GM19099 (cell line): Measurements from ENCODE around the gene CASQ2.

Source experiments
- POLR2A ChIP-seq: IDR thresholded peaks from 3 replicates; pipeline ENCODE4 v1.6.1; 2011; ENCODE audit warnings: low read depth; ENCODE audit not compliant: insufficient read length; ENCODE audit errors: extremely low read depth

CASQ2 gene

DNA sequence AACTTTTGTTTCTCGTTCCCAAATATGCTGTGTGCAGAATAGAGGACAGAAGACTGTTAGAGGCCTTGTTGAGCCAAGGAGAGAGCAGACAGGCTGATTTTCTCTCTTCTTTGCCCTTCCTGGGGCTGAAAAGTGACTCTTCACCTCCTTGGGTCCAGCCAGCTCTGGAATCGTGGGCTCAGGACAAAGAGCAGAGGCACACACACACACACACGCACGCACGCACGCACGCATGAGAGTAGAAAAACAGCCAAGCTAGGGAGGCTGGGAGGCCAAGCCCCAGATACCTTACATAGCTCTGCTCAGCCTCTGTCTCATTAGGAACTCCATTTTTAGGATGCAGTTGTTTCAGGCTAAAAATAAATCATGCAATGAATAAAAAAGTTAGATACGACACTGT is at the start of gene CASQ2:
Gene CASQ2 (minus strand): TSS at position 166 of the 400 bp plus-strand sequence. CDS start 173 bp downstream, outside the sequence.
- no peak for TF ChIP-seq POLR2A

DNA sequence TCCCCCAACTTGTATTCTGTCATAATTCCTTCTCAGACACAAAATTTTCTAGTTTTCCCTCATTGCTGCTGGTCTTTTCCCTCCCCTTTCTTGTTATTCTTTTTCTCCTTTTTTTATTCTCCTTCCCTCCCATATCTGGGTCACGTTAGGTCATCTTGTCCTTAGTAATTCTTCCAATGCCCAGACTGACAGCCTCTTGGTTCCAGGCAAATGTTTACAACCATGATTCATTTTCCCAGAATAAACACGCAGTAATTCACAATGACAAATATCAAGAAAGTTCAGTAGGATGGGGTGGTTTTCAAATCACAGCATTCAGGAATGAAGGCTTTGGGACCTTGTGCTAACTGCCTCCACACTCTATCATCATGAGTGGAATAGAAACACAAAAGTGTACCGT is 47.2 kb upstream of the CASQ2 start:
- TF ChIP-seq POLR2A = no peak

- TF ChIP-seq POLR2A = no peak
Measured at GRCh38 chr1:115814685-115815398, 46.3 kb upstream of the CASQ2 start.

- no peak for TF ChIP-seq POLR2A
Measured at GRCh38 chr1:115813727-115814126, 45.2 kb upstream of the CASQ2 start.

DNA sequence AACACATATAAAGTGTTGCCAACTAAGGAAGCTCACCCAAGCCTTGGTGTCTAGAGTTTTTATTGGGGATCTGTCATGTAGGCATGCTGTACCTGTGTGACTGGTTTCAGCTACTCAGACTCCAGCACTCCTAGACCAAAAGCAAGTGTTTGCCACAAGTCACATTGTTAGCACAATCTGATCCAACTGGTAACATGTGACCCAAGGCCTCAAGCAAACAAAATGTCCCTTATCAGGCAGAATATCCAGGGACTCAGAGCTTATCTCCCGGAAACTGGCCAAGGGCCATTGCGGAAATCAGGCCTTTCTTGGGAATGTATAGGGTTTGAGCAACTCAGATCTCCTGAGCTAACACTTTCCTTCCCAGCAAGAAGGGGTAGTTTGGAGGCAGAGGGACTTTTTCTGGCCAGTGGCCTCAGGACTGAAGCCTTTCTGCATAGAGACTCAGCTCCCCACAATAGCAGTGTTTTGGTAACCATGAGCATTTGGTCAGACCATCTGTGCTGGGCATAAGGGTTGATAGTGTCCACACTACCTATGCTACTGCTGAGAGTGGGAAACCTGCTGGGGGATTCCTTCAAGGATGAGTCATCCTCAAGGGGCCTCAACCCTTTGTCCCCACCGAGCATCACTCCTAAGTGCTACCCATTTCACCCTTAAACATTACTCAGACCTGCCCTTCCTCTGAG is 42.8 kb upstream of the CASQ2 start:
- no peak for TF ChIP-seq POLR2A

- no peak for TF ChIP-seq POLR2A
Measured at GRCh38 chr1:115810609-115811008, 42.1 kb upstream of the CASQ2 start.

- TF ChIP-seq POLR2A = no peak
Measured at GRCh38 chr1:115809847-115810246, 41.3 kb upstream of the CASQ2 start.

DNA sequence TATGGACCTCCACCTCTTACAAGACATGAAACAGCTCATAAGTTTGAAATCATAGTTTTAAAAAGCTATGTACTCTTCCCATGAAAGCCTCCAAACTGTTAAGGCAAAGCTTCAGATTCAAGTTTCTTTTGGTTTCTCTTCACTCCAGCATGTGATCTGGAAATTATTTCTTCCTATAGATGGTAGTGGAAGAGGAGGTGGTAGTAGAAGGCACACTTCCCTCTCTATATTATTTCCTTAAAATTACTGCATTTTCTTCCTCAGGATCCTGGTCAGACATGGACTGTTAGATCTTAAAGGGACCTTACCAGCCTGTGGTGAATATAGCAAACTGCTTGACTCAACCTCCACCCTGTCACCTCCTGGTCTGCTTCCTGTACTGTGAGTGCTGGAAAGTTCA is 40.6 kb upstream of the CASQ2 start:
- no peak for TF ChIP-seq POLR2A

DNA sequence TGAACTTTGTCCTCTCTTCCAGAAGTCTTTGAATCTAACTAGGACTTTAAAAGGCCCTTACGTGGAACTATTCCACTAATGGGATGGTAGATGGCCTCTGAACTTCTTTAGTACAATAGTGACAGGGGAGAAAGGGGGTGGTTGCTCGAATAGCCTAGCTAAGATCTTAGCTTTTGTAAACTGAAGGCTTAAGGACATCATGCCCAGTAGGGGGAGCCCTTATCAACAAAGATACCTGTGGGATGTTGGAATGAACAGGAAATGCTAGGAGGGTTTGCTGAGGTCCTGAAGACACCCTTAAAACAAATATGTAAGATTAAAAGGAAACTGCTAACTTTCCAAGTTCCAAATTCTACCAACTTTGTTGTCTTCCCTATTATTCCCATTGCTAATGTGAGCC is 39.2 kb upstream of the CASQ2 start:
- no peak for TF ChIP-seq POLR2A

- no peak for TF ChIP-seq POLR2A
Measured at GRCh38 chr1:115805597-115805996, 37.1 kb upstream of the CASQ2 start.

GRCh38 chr1:115802416-115802815 is 33.9 kb upstream of the CASQ2 start:
- no peak for TF ChIP-seq POLR2A

DNA sequence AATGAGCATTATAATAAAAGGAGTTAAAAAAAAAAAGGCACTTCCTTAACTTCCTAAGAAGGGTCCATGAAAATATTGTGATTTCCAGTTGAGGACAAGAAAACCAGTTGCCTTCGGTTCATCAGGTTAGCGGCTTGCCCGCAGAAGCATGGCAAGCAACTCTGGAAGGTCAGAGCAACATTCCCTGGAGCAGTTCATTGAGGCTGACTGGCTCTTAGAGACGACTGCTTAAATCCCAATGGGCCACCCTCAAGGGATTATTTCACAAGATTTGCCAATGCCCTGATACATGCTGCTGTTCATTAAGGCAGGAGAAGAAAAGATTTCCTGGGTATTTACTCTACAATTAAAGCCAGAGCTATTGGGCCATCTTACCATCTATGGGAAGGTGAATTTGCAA is 29.0 kb upstream of the CASQ2 start:
- TF ChIP-seq POLR2A = no peak

DNA sequence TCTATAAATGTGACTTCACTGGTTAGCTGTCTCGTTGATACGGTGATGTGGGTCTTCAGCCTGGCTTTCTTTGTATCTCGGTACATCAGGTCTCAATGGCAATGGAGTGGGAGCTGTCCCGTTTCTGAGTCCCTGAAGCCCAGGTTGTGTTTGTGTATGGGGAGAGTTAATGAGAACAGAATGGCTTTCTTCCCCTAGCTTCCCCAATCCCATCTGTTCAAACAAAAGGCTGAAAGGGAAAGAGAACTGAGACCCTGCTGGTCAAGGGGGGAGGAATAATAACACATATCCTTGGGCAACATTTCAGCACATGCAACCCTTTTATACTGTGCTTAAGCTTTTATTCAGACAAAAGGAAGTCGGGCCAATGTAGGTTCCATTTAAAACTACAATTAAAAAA is 28.4 kb upstream of the CASQ2 start:
- TF ChIP-seq POLR2A = no peak

DNA sequence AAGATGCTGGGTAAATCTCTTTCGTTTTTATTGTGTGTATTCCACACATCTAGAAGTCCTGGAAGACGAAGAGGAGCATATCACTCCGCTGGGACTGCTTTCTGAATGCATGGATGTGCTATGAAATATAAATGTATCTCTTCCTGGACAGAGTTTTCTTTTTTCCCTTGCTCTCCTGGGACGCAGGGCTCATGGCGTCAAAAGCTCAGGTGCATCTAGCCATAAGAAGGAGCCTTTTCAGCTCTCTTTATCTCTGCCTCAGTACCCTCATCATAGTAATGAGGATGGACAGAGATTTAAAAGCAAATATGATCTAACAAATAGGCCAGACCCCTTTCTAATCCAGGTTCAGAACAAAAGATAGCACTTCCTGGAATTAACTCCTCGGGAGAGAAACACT is 27.5 kb upstream of the CASQ2 start:
- TF ChIP-seq POLR2A = no peak

DNA sequence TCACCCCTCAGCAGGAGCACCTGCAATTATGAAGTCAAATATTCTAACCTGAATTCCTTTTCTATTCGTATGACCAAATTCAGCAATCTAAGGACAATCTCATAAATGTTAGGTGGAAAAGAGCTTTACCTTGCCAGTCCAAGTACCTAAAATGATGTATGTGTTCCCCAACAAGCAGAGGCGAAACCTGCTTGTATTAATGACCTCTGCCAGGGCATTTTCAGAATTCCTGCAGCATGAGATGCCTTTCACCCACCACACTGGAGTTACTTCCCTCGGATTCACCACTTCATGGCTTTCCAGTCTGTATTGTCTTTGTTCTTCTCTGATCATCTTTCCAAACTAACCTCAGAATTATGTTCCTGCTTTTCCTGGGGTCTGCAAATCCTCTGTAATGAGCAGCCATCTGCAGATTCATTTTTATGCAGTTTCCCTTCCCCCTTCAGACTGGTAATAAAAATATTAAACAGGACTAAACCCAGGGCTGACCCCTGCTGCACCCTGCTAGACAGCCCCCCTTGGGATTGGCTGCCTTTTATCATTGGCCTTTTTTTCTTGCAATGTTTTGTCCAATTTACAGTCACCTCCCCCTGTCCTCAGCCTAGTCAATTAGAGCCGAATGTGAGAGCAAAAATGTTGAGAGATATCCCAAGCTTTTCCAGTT is 26.6 kb upstream of the CASQ2 start:
- no peak for TF ChIP-seq POLR2A

GRCh38 chr1:115793162-115793561 is 24.6 kb upstream of the CASQ2 start:
- no peak for TF ChIP-seq POLR2A

- no peak for TF ChIP-seq POLR2A
Measured at GRCh38 chr1:115791816-115792215, 23.3 kb upstream of the CASQ2 start.

- TF ChIP-seq POLR2A = no peak
Measured at GRCh38 chr1:115790846-115791245, 22.3 kb upstream of the CASQ2 start.
